ENCODE results near the gene ASPSCR1. TPM values are rescaled to one million over a fixed set of nuclear protein-coding genes. Genes with fewer than 3 reads are reported as not detected.

Gene ASPSCR1
- total RNA-seq, 2 experiments from 2014 or later = 77.8 to 89.1 TPM

- peaks cover 12% of the 10 kb centered on the region; the same call in 1 of the 2 replicates for H3K79me2 ChIP-seq (ENCODE audit: insufficient read depth, low read depth, low read length)
- no peaks in the 10 kb centered on the region for H3K9me3 ChIP-seq (ENCODE audit: low read length)
- peaks cover 11% of the 10 kb centered on the region; the same call in 1 of the 2 replicates for H3K36me3 ChIP-seq (ENCODE audit: insufficient read depth, low read length)
- TF ChIP-seq CTCF (conservative IDR thresholded peaks at IDR 0.05; ENCODE audit: low read length) = no peak
- no peak for TF ChIP-seq EZH2phosphoT487 (IDR thresholded peaks at IDR 0.05; ENCODE audit: borderline replicate concordance, low read depth, low read length)
- no peak for DNase-seq (ENCODE audit: low spot score)
- ChIA-PET CTCF (ENCODE audit: unreplicated experiment) (no interaction called here), POLR2A (no interaction called here)
- H2AFZ ChIP-seq (ENCODE audit: low read length) = no peak overlapping the region
- no peak overlapping the region for H3K4me3 ChIP-seq (ENCODE audit: low read depth, low read length, poor library complexity, severe bottlenecking)
- no peak overlapping the region for H3K27ac ChIP-seq (ENCODE audit: low read depth, low read length, poor library complexity, severe bottlenecking)
- H3K4me1 ChIP-seq (ENCODE audit: insufficient read depth, low read length, poor library complexity, severe bottlenecking) = peaks cover 22% of the 10 kb centered on the region
- intact Hi-C loops (cut with micrococcal nuclease; ENCODE audit: unreplicated experiment) = no loop called here
- H3K4me2 ChIP-seq (ENCODE audit: low read length) = no peak overlapping the region
- H3K9me2 ChIP-seq (ENCODE audit: insufficient read depth, low read length) = no peaks in the 10 kb centered on the region
- H4K20me1 ChIP-seq (ENCODE audit: insufficient read depth, low read length) = no peaks in the 10 kb centered on the region
- no TSS peak for BruUV-seq (replicated peaks)
Measured at GRCh38 chr17:82017612-82018151, 40.3 kb downstream of the ASPSCR1 start.

DNA sequence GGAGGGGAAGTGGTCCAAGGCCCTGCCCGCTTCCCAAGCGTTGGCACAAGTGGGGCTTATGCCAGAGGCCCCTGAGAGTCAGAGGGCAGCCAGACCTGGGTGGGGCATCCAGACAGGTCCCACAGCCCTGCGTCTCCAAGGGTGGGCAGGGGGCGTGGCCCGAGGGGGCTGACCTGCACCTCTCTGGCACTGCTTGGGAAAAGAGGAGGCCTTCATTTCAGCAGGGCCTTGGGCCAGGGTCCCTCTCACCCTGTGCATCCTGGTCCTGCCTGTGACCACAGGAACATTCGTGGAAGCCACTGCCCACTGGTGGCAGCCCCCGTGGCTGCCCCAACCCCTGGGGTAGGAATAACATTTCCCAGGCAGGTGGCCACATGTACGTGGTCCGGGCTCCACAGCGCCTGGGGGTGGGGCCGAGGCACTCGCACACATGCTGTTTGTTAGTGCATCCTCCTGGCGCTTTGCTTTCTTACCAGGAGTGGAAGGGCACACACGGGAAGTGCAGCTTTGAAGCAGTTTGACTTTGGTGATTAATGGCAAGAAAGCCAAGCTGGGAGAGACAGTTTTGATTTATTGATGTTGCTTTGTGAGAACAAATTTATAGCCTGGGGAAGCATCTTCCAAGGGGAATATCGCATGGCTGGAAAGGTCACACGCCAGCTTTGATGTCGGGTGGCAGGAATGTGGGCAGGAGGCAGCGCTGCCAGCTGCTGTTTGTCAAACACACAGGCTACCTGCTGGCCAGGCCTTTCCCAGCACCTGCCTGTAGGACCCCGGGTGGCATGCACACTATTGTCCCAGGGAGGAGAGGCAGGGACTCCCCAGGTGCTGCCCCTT, 40.9 kb downstream of the ASPSCR1 start:
- TSS peak; percentile 91 for BruUV-seq (replicated peaks)
- Histone ChIP-seq H2AFZ (ENCODE audit: low read length) (no peak overlapping the region), H4K20me1 (ENCODE audit: insufficient read depth, low read length) (no peaks in the 10 kb centered on the region), H3K9me2 (ENCODE audit: insufficient read depth, low read length) (no peaks in the 10 kb centered on the region), H3K36me3 (ENCODE audit: insufficient read depth, low read length) (peaks cover 11% of the 10 kb centered on the region; the same call in 1 of the 2 replicates), H3K4me3 (ENCODE audit: low read depth, low read length, poor library complexity, severe bottlenecking) (no peak overlapping the region), H3K27ac (ENCODE audit: low read depth, low read length, poor library complexity, severe bottlenecking) (no peak overlapping the region), H3K9me3 (ENCODE audit: low read length) (no peaks in the 10 kb centered on the region), H3K4me2 (ENCODE audit: low read length) (no peak overlapping the region), H3K4me1 (ENCODE audit: insufficient read depth, low read length, poor library complexity, severe bottlenecking) (peaks cover 22% of the 10 kb centered on the region), H3K79me2 (ENCODE audit: insufficient read depth, low read depth, low read length) (peaks cover 12% of the 10 kb centered on the region; the same call in 1 of the 2 replicates)
- intact Hi-C loops (cut with micrococcal nuclease; ENCODE audit: unreplicated experiment) = no loop called here
- TF ChIP-seq CTCF (conservative IDR thresholded peaks at IDR 0.05; ENCODE audit: low read length) (no peak), EZH2phosphoT487 (IDR thresholded peaks at IDR 0.05; ENCODE audit: borderline replicate concordance, low read depth, low read length) (no peak)
- no peak for DNase-seq (ENCODE audit: low spot score)
- ChIA-PET CTCF (ENCODE audit: unreplicated experiment) (no interaction called here), POLR2A (no interaction called here)
